Activated CD8-positive, alpha-beta memory T cell treated with anti-CD3 and anti-CD28 coated beads, Interleukin-2, amount 10 ng/mL, durations not matched to agents 7 days and 5 days (primary cell): ENCODE results near the gene C3orf20. TPM values are rescaled to one million over a fixed set of nuclear protein-coding genes. Genes with fewer than 3 reads are reported as not detected.

Experiments used
- ATAC-seq: fragments of 150-1000 bp; cut with Tn5 transposase; one replicate; pipeline ENCODE4 v1.10.0; 2021; ENCODE audit warnings: moderate library complexity
- CTCF ChIA-PET: fragments of 350-600 bp; sonication (Branson Sonifier 250); formaldehyde crosslinking; loops from one replicate; lab custom pipeline; 2021; ENCODE audit warnings: antibody characterized with exemption; lab: Charles Lee
- DNase-seq: peaks from one replicate; pipeline ENCODE4 v3.0.0-alpha.2; 2020
- H3K27ac Mint-ChIP-seq: one replicate; pipeline ENCODE4 v1.8.0; 2021; ENCODE audit warnings: mild to moderate bottlenecking, mixed read lengths
- H3K27me3 Mint-ChIP-seq: one replicate; pipeline ENCODE4 v1.8.0; 2021; ENCODE audit warnings: mixed read lengths
- H3K36me3 Mint-ChIP-seq: one replicate; pipeline ENCODE4 v1.8.0; 2021; ENCODE audit warnings: mild to moderate bottlenecking, mixed read lengths
- H3K4me1 Mint-ChIP-seq: one replicate; pipeline ENCODE4 v1.8.0; 2021; ENCODE audit warnings: mixed read lengths
- H3K4me3 Mint-ChIP-seq: one replicate; pipeline ENCODE4 v1.8.0; 2021; ENCODE audit warnings: mild to moderate bottlenecking, moderate library complexity, mixed read lengths
- H3K9me3 Mint-ChIP-seq: one replicate; pipeline ENCODE4 v1.8.0; 2022; ENCODE audit warnings: low read depth, mixed read lengths
- total RNA-seq, 2 experiments: library from RNA; stranded (reverse); gene quantifications; one replicate each; pipeline ENCODE4 v1.2.3, GENCODE V29; 2021

Gene C3orf20
- total RNA-seq, 2 experiments from 2014 or later, result 0.16 TPM; not detected in 1

- no peaks in the 10 kb centered on the region for H3K36me3 Mint-ChIP-seq
- H3K4me1 Mint-ChIP-seq, result no peaks in the 10 kb centered on the region
- no peak overlapping the region for H3K27ac Mint-ChIP-seq
- no peak overlapping the region for H3K4me3 Mint-ChIP-seq
- H3K27me3 Mint-ChIP-seq, result peaks cover 34% of the 10 kb centered on the region
- H3K9me3 Mint-ChIP-seq, result no peaks in the 10 kb centered on the region
- ATAC-seq (no peak), DNase-seq (no peak)
- CTCF ChIA-PET, result interaction anchor here (1.1 to 1.6 kb wide), 2 partner anchors 127 to 159 kb away, joined by 3 to 5 read pairs; no protein-coding TSS in a partner anchor
Measured at GRCh38 chr3:14794435-14794834, 119.5 kb downstream of the C3orf20 start.

GRCh38 chr3:14795996-14796395 is 121.1 kb downstream of the C3orf20 start:
- CTCF ChIA-PET, result interaction anchor here (1.6 kb wide), 1 partner anchor 125 kb away, joined by 3 read pairs; no protein-coding TSS in a partner anchor
- Mint-ChIP-seq H3K4me1 (no peaks in the 10 kb centered on the region), H3K9me3 (no peaks in the 10 kb centered on the region), H3K4me3 (no peak overlapping the region), H3K27me3 (peaks cover 28% of the 10 kb centered on the region), H3K36me3 (no peaks in the 10 kb centered on the region), H3K27ac (no peak overlapping the region)
- no peak for ATAC-seq
- no peak for DNase-seq

- Mint-ChIP-seq H3K4me1 (no peaks in the 10 kb centered on the region), H3K36me3 (no peaks in the 10 kb centered on the region), H3K27me3 (peaks cover 23% of the 10 kb centered on the region), H3K27ac (no peak overlapping the region), H3K9me3 (no peaks in the 10 kb centered on the region), H3K4me3 (no peak overlapping the region)
- ATAC-seq (no peak), DNase-seq (no peak)
- CTCF ChIA-PET, result no interaction called here
Measured at GRCh38 chr3:14796403-14797077, 121.6 kb downstream of the C3orf20 start.

GRCh38 chr3:14797731-14798130 is 122.8 kb downstream of the C3orf20 start:
- ATAC-seq (no peak), DNase-seq (no peak)
- no peaks in the 10 kb centered on the region for H3K36me3 Mint-ChIP-seq
- CTCF ChIA-PET, result interaction anchor here (1.9 kb wide), 1 partner anchor 17 kb away, joined by 4 read pairs; no protein-coding TSS in a partner anchor
- H3K27me3 Mint-ChIP-seq, result peaks cover 26% of the 10 kb centered on the region
- H3K4me3 Mint-ChIP-seq, result no peak overlapping the region
- no peaks in the 10 kb centered on the region for H3K9me3 Mint-ChIP-seq
- no peaks in the 10 kb centered on the region for H3K4me1 Mint-ChIP-seq
- no peak overlapping the region for H3K27ac Mint-ChIP-seq

GRCh38 chr3:14798231-14798630 is 123.3 kb downstream of the C3orf20 start:
- H3K4me1 Mint-ChIP-seq, result peaks cover 2% of the 10 kb centered on the region

GRCh38 chr3:14799146-14799545 is 124.2 kb downstream of the C3orf20 start:
- no peaks in the 10 kb centered on the region for H3K36me3 Mint-ChIP-seq
- no peak overlapping the region for H3K4me3 Mint-ChIP-seq
- H3K4me1 Mint-ChIP-seq, result peaks cover 8% of the 10 kb centered on the region
- DNase-seq, result no peak
- CTCF ChIA-PET, result interaction anchor here (1.9 kb wide), 1 partner anchor 18 kb away, joined by 4 read pairs; no protein-coding TSS in a partner anchor
- H3K9me3 Mint-ChIP-seq, result no peaks in the 10 kb centered on the region
- H3K27ac Mint-ChIP-seq, result no peak overlapping the region
- H3K27me3 Mint-ChIP-seq, result peaks cover 33% of the 10 kb centered on the region
- ATAC-seq, result no peak

More at GRCh38 chr3:14798231-14798630, 123.3 kb downstream of the C3orf20 start:
- DNase-seq, result no peak
- Mint-ChIP-seq H3K27me3 (peaks cover 28% of the 10 kb centered on the region), H3K36me3 (no peaks in the 10 kb centered on the region), H3K9me3 (no peaks in the 10 kb centered on the region), H3K27ac (no peak overlapping the region), H3K4me3 (no peak overlapping the region)
- no peak for ATAC-seq
- CTCF ChIA-PET, result interaction anchor here (1.9 kb wide), 1 partner anchor 17 kb away, joined by 4 read pairs; no protein-coding TSS in a partner anchor

- CTCF ChIA-PET, result no interaction called here
- H3K4me1 Mint-ChIP-seq, result peaks cover 16% of the 10 kb centered on the region
- H3K27me3 Mint-ChIP-seq, result peaks cover 37% of the 10 kb centered on the region
- DNase-seq (no peak), ATAC-seq (no peak)
- no peaks in the 10 kb centered on the region for H3K9me3 Mint-ChIP-seq
- H3K27ac Mint-ChIP-seq, result no peak overlapping the region
- H3K36me3 Mint-ChIP-seq, result no peaks in the 10 kb centered on the region
- no peak overlapping the region for H3K4me3 Mint-ChIP-seq
Measured at GRCh38 chr3:14801031-14801430, 126.1 kb downstream of the C3orf20 start.

GRCh38 chr3:14801668-14802380 is 126.9 kb downstream of the C3orf20 start:
- Mint-ChIP-seq H3K36me3 (no peaks in the 10 kb centered on the region), H3K27ac (no peak overlapping the region), H3K27me3 (peaks cover 44% of the 10 kb centered on the region), H3K4me3 (no peak overlapping the region), H3K4me1 (peaks cover 24% of the 10 kb centered on the region), H3K9me3 (no peaks in the 10 kb centered on the region)
- DNase-seq, result no peak
- CTCF ChIA-PET, result no interaction called here
- ATAC-seq, result no peak

- Mint-ChIP-seq H3K4me3 (no peak overlapping the region), H3K36me3 (no peaks in the 10 kb centered on the region), H3K4me1 (peaks cover 26% of the 10 kb centered on the region), H3K9me3 (no peaks in the 10 kb centered on the region), H3K27me3 (peaks cover 49% of the 10 kb centered on the region), H3K27ac (no peak overlapping the region)
- CTCF ChIA-PET, result no interaction called here
- no peak for DNase-seq
- no peak for ATAC-seq
Measured at GRCh38 chr3:14802381-14802731, 127.4 kb downstream of the C3orf20 start.

- Mint-ChIP-seq H3K4me1 (peaks cover 26% of the 10 kb centered on the region), H3K9me3 (no peaks in the 10 kb centered on the region), H3K27me3 (peaks cover 58% of the 10 kb centered on the region), H3K27ac (peak overlapping the region; percentile 59), H3K4me3 (no peak overlapping the region), H3K36me3 (no peaks in the 10 kb centered on the region)
- peak; percentile 63 for ATAC-seq
- peak; percentile 50 for DNase-seq
- CTCF ChIA-PET, result no interaction called here
Measured at GRCh38 chr3:14803101-14803980, 128.4 kb downstream of the C3orf20 start.

GRCh38 chr3:14803981-14804834 is 129.3 kb downstream of the C3orf20 start:
- DNase-seq, result no peak
- CTCF ChIA-PET, result no interaction called here
- Mint-ChIP-seq H3K9me3 (no peaks in the 10 kb centered on the region), H3K4me3 (no peak overlapping the region), H3K4me1 (peaks cover 26% of the 10 kb centered on the region), H3K27me3 (peaks cover 64% of the 10 kb centered on the region), H3K27ac (peak overlapping the region; percentile 59), H3K36me3 (no peaks in the 10 kb centered on the region)
- no peak for ATAC-seq

- Mint-ChIP-seq H3K27me3 (peaks cover 67% of the 10 kb centered on the region), H3K4me3 (no peak overlapping the region), H3K9me3 (no peaks in the 10 kb centered on the region), H3K36me3 (no peaks in the 10 kb centered on the region), H3K27ac (no peak overlapping the region), H3K4me1 (peaks cover 26% of the 10 kb centered on the region)
- DNase-seq (no peak), ATAC-seq (no peak)
- CTCF ChIA-PET, result no interaction called here
Measured at GRCh38 chr3:14804835-14805780, 130.2 kb downstream of the C3orf20 start.
